ENCODE results near the gene AQP5.

Gene AQP5

DNA sequence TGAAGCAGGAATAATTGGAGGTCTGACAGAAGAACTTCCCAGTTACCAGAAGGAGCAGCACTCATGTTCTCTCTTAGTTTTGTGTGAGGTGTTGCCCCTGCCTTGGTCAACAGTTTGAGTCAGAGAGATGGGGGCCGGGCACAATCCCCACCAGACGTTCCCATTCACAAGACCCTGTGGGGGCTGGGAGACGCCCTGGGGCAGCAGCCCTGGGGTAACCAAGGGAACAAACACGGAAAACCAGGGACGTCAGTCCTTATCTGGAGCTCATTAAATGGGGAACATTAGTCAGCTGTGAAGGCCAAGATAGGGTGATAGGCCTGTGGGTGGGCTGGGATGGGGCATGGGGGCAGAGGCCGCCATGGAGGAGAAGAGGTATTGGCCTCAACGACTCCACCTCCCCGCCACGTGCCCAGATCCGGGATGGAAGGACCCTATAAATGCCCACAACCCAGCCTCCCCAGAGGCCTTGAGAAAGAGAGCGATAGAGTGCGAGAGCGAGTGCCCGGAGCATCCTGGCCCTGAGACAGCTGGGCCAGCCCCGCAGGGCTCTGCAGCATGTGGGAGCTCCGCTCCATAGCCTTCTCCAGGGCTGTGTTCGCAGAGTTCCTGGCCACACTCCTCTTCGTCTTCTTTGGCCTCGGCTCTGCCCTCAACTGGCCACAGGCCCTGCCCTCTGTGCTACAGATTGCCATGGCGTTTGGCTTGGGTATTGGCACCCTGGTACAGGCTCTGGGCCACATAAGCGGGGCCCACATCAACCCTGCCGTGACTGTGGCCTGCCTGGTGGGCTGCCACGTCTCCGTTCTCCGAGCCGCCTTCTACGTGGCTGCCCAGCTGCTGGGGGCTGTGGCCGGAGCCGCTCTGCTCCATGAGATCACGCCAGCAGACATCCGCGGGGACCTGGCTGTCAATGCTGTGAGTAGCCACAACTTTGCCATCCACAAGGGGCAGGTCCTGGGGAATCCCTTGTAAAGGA is 11.1 kb upstream of the AQP5 start, which contains the start of gene AQP2:
Gene AQP2, plus strand, starts transcription at position 465 of the 979 bp plus-strand sequence. Its CDS starts 94 bp downstream, at position 559.
- DNase-seq (ENCODE audit: low read depth): no peak

DNA sequence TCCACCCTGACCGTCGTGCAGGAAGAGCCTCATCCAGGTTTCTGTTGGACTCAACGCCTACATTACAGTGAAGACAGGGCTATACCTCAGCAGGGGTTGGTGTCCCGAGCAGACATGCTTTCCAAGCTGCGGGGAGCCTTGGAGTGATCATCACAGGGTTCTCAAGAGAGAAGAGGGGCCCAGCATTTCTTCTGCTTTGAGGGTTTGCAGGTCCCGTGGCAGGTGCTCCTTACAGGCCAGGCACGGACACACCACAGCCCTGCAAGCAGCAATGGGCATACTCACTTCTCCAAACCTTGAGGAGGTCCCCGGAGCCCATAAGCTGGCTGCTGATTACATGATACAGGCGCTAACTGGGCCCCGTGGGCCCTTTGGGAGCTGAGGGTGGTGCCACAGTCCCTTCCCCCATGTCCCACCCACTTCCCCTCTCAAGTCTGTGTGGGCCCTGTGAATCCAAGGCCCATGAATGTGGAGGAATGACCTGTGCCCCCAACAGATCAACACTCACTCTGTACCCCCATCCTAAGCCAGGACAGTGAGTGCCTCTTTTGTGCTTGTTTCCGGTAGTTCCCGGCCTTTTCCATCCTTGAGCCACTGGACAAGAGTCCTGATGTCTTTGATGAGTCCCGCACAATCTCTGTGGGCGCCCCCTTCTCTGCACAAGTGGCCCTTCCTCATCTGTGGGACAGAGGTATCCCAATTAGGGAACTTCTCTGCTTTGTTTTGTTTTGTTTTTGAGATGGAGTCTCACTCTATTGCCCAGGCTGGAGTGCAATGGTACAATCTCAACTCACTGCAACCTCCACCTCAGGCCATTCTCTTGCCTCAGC is 10.0 kb upstream of the AQP5 start:
- no peak for DNase-seq (ENCODE audit: low read depth)

DNA sequence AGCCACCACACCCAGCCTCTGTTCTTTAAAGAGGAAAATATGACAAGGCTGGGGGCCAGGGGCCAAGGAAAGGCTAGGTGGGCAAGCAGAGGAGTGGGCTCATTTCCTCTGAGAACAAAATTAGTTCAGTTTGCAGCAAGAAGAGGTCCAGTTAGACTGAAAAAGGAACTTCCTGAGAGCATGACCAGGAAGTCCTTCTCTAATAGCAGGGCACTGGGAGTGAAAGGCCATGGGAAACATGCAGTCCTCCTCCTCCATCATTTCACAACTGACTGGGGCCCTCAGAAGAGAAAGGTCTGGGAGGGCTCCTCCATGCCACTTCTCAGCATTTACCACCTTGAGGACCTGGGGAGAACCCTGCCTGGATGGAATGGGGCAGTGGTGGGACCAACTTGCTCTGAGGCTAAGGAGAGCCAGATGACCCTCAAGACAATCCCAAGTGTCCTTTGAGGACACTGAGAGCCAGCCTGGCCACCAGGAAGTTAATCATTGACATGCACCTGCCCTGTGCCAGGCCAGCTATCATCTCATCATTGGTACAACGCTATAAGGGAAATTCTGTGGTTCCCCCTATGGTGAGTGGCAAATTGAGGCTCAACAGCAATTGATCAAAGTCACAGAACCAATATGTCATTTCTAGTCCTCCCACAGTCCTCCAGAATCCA is 9.1 kb upstream of the AQP5 start:
- DNase-seq (ENCODE audit: low read depth): no peak

DNA sequence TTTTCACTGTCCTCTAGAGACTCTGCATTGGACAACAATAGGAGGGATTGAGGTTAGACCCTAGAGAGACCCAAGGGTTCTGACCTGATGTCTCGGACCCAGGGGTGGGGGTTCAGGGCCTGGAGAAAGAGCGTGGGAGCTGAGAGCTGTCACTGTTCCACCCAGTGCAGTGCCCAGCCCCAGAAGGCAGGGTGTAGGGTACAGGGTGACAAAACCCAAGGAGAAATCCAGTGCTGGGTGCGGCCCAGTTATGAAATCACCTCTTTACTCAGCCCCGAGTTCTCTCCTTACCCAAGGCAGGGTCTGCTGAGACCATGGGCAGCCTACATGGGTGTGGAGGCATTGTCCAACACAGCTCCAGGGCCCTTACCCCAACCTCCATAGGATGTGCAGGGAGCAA is 8.5 kb upstream of the AQP5 start:
- no peak for DNase-seq (ENCODE audit: low read depth)

DNA sequence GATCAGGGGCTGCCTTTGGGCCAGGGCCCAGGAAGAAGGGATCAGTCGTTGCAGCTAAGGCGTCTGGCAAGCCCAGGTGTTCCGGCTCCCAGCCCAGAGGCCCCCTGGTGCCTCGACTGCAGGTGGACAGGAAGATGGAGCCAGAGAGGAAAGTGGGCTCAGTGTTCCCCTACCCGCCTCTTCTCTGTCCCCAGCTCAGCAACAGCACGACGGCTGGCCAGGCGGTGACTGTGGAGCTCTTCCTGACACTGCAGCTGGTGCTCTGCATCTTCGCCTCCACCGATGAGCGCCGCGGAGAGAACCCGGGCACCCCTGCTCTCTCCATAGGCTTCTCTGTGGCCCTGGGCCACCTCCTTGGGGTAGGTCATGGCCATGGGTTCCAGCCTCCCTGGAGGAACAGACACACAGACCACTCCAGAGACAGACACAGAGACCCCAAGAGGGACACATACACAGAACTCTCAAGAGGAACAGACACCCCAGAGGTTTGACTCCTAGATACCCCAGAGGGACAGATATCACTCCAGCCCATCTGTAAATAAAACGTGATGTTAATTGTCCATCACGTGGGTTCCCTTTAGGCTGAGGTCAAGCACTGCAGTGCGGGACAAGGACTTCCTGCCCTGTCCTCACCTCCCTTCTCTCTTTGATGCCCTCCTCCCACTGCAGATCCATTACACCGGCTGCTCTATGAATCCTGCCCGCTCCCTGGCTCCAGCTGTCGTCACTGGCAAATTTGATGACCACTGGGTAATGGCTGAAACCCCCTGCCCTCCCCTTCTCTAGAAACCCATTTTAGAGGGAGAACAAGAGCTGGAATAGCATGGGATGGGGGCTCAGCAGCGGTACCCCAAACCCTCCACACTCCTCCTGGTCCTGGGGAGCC is 7.5 kb upstream of the AQP5 start:
- no peak for DNase-seq (ENCODE audit: low read depth)

DNA sequence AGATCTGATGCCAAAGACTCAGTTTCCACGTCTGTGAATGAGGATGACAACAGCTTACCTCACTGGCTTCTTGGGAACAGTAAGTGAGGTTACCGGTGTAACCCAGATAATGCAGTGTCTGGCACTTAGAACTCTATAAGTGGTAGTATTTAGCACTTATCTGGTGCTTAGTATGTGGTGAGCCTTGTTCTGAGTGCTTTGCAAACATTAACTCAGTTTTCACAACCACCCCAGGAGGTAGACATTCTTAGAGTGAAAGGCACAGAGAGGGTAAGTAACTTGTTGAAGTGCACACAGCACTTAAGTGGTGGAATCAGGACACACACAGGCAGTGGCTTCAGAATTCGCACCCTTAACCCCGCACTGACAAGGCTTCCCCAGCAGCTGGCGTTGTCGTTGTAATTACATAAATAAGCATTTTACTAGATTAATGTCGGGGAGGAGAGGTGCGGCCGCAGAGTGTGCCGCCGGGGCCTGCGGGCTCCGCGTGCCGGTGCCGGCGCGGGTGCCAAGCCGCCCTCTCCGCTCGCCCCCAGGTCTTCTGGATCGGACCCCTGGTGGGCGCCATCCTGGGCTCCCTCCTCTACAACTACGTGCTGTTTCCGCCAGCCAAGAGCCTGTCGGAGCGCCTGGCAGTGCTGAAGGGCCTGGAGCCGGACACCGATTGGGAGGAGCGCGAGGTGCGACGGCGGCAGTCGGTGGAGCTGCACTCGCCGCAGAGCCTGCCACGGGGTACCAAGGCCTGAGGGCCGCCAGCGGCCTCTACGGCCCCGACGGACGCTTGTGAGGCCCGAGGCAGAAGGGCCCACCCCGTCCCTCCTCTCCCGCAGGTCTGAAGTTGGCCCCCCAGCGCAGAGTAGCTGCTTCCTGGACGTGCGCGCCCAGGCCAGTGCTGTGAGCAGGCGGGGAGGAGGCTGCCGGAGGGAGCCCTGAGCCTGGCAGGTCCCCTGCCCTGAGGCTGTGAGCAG is 6.5 kb upstream of the AQP5 start:
- no peak for DNase-seq (ENCODE audit: low read depth)

DNA sequence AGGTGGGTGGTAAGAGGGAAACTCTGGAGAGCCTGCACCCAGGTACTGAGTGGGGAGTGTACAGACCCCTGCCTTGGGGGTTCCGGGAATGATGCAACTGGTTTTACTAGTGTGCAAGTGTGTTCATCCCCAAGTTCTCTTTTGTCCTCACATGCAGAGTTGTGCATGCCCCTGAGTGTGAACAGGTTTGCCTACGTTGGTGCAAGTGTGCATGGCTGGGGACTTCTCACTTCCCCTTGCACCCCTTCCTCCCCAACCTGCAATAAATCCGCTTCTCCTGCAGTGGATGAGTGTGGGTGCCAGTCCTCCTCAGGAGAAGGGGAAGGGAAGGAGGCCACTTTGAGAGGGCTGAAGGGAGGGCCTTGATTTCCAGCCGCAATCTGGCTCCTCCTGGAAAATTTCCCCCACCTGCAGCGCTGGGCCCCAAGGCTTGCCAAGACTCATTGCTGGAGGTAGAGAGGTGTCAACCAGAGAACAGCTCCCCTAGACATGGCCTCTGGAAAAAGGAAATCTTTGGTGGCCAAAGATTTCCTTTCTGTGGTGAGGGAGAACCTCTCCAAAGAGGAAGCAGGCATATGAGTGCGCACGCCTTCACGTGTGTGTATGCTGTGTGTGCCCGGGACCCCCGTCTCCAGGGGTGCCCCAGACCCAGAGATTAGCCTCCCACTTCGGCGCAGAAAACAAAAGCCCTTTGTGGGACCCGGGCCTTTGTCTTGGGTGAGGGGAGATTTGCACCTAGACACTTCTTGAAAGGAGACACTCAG is 5.6 kb upstream of the AQP5 start:
- no peak for DNase-seq (ENCODE audit: low read depth)

DNA sequence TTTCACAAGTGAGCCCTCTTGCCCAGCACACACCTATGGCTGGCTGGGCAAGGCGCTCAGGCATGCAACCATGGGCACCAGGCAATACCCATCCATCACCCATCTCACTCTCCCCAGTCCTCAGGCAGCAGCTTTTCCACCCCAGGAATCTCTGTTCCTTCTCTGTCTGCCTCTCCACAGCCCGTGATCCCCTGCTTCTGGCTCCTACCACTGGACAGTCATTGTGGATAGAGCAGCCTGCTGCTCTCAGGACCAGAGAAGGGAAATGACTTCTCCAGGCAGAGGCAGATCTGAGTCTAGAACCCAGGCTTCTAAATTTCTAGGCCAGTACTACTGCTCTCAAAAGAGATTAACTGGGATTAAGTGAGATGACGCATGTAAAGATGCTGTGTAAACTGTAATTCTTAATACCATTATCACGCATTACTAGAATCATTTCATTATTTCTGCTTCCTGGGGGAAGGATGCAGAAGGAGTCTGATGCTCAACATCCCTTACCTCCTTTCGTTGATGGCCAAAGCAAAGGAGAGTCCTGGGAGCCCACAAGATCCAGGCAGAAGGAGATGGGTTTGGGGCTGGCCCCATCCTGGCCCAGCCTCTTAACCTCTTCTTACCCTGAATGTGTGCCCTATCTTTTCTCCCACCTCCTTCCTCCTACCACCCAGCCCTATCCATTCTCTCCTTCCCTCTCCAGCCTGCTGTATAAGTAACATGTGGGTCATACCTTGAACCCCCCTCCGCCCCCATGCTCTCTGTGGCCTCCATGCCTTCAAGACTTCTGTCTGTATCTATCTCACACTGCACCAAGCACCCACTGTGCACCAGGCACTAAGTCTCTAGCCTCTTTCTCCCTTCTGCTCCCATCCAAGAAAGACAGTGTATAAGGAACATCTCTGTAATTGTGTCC is 4.8 kb upstream of the AQP5 start:
- no peak for DNase-seq (ENCODE audit: low read depth)

DNA sequence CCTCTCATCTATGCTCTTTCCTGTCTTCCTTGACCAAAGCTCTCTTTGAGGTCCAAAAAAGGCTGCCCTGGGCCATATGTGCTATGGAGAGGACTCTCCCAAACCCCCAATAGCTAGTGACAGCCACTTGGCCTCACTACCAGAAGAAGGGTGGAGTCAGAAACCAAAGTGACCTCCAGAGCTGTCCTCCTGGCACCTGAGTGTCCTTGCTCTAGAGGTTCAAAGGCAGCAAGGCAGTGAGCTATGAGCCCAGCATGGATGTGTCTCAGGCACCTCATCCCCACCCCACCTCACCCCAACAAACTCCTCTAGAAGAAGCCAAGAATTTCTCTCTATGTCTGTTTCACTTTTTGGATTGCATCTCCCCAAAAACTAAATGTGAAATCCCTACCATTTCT is 4.1 kb upstream of the AQP5 start:
- no peak for DNase-seq (ENCODE audit: low read depth)

DNA sequence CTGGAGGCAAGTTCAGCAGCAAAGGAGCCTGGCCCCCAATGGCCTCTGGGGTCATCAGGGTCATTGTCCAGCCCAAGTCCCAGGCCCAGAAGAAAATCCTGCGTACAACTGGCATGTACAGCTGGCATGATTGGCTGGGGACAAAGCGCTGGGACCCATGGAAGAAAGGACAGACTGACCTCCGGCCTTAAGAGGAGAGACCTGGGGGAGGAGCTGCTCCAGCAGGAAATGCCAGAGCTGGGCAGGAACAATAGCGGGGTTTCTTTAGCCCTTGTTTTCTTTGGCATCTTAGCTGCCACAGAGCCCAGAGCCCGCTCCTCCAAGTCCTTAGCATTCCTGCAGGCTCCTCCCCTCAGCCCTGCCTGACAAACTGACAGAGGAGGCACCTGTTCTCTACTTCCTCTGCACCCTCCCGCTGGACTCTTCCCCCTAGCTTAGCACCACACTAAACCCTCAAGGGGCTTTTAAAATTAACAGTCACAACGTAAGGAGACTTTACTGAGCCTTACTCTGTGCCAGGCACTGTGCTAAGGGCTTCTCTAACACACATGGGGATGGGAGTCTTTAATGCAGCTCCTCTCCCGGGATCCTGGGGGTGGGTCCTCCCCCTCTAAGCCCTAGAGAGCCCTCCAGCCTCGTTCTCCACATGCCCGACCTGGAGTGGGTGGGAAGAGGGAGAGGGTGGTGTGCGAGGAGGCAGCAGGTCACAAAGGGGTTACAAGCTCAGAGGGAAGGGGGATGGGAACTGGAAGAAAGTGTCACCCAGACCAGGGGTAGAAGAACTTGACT is 1.8 kb upstream of the AQP5 start:
- no peak for DNase-seq (ENCODE audit: low read depth)

DNA sequence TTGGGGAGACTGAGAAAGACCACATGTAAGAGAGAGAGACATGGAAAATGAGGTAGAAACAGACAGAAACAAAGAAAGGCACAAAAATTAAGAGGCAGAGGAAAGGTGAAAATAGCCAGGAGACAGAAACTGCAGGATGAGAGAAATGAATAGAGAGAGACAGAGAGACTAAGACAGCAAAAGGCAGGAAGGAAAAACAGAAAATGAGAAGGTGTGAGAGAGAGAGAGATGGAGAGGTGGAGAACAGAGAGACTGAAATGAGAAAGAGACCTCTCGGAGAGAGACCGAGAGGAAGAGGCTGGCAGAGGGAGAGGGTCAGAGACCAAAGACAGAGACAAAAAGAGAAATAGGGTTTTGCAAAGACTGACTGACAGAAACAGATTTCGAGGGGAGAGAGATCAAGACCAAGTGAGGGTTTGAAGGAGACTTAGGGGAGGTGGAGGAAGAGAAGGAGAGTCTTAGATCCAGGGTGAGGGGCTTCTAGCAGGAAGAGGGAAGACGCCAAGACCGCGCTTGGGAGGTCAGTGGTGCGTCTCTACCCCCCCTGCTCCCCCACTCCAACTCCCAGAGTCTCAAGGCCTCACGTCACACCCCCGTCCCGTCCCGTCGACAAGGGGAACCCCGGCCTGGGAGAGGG is 1.1 kb upstream of the AQP5 start:
- no peak for DNase-seq (ENCODE audit: low read depth)

DNA sequence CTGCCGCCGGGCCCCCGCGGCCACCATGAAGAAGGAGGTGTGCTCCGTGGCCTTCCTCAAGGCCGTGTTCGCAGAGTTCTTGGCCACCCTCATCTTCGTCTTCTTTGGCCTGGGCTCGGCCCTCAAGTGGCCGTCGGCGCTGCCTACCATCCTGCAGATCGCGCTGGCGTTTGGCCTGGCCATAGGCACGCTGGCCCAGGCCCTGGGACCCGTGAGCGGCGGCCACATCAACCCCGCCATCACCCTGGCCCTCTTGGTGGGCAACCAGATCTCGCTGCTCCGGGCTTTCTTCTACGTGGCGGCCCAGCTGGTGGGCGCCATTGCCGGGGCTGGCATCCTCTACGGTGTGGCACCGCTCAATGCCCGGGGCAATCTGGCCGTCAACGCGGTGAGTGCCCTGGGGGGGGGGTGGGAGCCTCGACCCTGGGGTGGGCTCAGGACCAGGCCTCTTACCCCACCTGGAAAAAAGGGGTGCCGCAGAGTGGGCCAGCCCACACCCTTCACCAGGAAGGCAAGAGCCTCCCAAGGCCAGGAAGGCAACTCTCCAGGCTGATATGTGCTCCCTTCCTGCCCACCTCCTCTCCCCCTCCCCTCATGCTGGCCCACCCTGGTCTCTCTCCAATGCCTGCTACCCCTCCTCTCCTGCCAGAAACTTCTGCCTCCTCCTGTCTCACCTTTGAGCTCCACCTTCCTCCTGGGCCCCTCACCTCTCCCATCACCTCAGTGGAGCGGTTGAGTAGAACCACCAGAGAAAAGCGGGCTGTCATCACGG is 507 bp downstream of the AQP5 start:
- no peak for DNase-seq (ENCODE audit: low read depth)

DNA sequence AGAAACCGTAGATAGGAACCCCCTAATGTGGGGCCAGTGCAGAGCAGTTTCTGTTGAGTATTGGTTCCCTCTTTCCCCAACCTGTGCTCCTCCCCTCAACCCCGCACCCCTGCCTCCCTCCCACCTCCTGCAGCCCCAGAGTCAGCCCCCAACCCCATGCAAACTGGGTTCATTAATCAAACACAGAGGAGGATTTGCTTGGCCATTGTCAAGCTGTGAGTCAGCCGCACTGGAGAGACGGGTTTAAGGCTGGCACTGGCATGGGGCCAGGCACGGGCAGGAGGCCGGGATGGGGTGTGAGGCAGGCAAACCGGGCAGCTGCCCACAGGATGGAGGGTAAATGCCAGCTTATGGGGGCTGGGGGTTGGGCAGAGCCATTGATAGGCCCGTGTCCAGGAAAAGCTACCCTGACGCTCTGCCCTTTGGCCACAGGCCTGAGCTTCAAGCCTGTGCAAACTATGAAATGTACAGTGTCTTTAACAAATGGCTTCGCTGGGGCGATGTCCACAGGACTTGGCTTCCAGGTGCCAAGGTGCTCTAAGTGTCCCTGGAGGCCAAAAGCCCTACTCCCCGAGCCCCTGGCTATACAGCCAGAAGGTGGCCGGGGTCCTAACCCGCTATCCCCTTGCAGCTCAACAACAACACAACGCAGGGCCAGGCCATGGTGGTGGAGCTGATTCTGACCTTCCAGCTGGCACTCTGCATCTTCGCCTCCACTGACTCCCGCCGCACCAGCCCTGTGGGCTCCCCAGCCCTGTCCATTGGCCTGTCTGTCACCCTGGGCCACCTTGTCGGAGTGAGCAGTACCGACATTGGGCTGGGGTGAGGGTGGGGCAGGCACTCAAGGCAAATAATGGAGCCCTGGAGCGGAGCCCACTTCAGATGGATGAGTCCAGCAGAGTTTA is 1.4 kb downstream of the AQP5 start:
- DNase-seq (ENCODE audit: low read depth): no peak

DNA sequence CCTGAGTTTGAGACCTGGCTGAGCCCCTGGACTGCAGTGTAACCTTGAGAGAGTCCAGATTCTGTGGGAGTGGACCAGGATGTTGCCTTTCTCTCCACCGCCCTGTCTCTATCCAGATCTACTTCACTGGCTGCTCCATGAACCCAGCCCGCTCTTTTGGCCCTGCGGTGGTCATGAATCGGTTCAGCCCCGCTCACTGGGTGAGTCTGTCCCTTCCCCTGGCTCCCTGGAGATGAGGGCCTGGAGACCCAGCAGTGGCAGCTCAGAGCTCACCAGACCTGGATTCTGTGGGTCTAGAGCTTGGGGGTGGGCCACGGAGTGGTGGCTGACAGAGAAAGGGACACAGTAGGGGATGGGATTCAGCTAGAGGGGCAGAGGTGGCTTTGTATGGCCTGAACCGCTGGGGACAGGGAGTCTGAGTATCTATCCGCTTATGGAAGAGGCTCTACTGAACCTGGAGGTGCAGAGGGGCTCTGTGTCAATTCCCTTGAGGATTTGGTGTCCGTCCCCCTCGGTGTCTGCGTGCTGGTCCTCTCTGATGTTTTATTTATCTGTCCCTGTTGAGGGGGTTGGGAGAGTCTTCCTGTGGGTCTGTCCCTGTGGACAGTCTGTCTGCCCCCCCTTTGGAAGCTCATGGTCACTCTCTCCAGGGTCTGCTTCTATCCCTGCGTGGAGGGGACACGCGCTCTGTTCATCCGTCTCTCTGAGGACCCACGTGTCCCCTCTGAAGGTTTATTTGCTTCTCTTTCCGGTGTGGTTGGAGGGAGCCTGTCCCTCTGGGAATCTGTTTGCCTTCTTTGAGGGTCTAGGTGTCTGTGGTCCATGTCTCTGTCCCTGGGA is 2.5 kb downstream of the AQP5 start:
- no peak for DNase-seq (ENCODE audit: low read depth)

All from GM04504 (cell line).